H1 (cell line): ENCODE measurements around the gene KCNB1. TPM values are rescaled to one million over a fixed set of nuclear protein-coding genes. Genes with fewer than 3 reads are reported as not detected.

Source experiments
- CTCF ChIA-PET: fragments of 300-600 bp; sonication (Branson Sonifier 250); formaldehyde crosslinking; loops from one replicate; lab custom pipeline; 2021; ENCODE audit not compliant: partially characterized antibody; lab: Charles Lee
- POLR2A ChIA-PET: fragments of 300-600 bp; sonication (Branson Sonifier 250); formaldehyde crosslinking; loops from one replicate; lab custom pipeline; 2021; ENCODE audit warnings: inconsistent platforms; ENCODE audit not compliant: partially characterized antibody; lab: Charles Lee
- DNase-seq, 2 experiments: peaks; one replicate each; pipeline versions ENCODE4 v3.0.0 to v3.0.0-alpha.2; 2010 to 2022; ENCODE audit warnings: low spot score in 2 of 2, low read depth in 1 of 2, mixed read lengths in 1 of 2
- FAIRE-seq: peaks from 2 replicates; lab custom pipeline; 2011; peaks lifted over from hg19 to GRCh38; lab: Jason Lieb, UNC
- H2AFZ ChIP-seq: 2 replicates; pipeline ENCODE4 v1.8.1; 2012; ENCODE audit warnings: low read length, inconsistent platforms
- H2AK5ac ChIP-seq: 2 replicates; pipeline ENCODE4 v1.6.1; 2013; ENCODE audit warnings: low read depth, low read length
- H2BK120ac ChIP-seq: replicated peaks from 2 replicates; pipeline ENCODE3; 2013; ENCODE audit warnings: low read depth, low read length, inconsistent platforms
- H2BK12ac ChIP-seq: 2 replicates; pipeline ENCODE4 v1.6.1; 2013; ENCODE audit warnings: low read depth, low read length
- H2BK15ac ChIP-seq: 2 replicates; pipeline ENCODE4 v1.6.1; 2013; ENCODE audit warnings: low read length
- H2BK20ac ChIP-seq: 2 replicates; pipeline ENCODE4 v1.6.1; 2013; ENCODE audit warnings: low read length
- H2BK5ac ChIP-seq: 2 replicates; pipeline ENCODE4 v1.6.1; 2013; ENCODE audit warnings: low read depth, low read length
- H3K14ac ChIP-seq: 2 replicates; pipeline ENCODE4 v1.6.1; 2013; ENCODE audit warnings: inconsistent platforms; ENCODE audit not compliant: insufficient read length
- H3K18ac ChIP-seq: 2 replicates; pipeline ENCODE4 v1.6.1; 2013; ENCODE audit warnings: low read length; ENCODE audit errors: extremely low read depth
- H3K23ac ChIP-seq: 2 replicates; pipeline ENCODE4 v1.6.1; 2013; ENCODE audit warnings: inconsistent platforms; ENCODE audit not compliant: insufficient read length
- H3K23me2 ChIP-seq: 2 replicates; pipeline ENCODE4 v1.6.1; 2013; ENCODE audit warnings: low read depth, low read length
- H3K27ac ChIP-seq: 2 replicates; pipeline ENCODE4 v1.6.1; 2011; ENCODE audit warnings: low read depth, low read length, inconsistent platforms
- H3K27me3 ChIP-seq, 4 experiments: replicated peaks in 1 of 4; 1 replicate in 1 of 4; 2 replicates in 3 of 4; pipeline versions ENCODE4 v1.6.1 to v1.8.1; 2011 to 2013; ENCODE audit warnings: low read length in 3 of 4, mild to moderate bottlenecking in 3 of 4, inconsistent platforms in 2 of 4, mixed read lengths in 2 of 4, moderate library complexity in 1 of 4; ENCODE audit not compliant: control insufficient read depth in 3 of 4, insufficient read depth in 3 of 4; ENCODE audit errors: extremely low read depth in 1 of 4
- H3K36me3 ChIP-seq, 4 experiments: 2 replicates each; pipeline versions ENCODE4 v1.6.1 to v1.8.1; 2011 to 2013; ENCODE audit warnings: mild to moderate bottlenecking in 4 of 4, low read length in 3 of 4, moderate library complexity in 2 of 4, control low read depth in 1 of 4, inconsistent platforms in 1 of 4; ENCODE audit not compliant: insufficient read depth in 4 of 4, control insufficient read depth in 2 of 4
- H3K4ac ChIP-seq: replicated peaks from 2 replicates; pipeline ENCODE3; 2013; ENCODE audit warnings: low read length, low read depth, mixed read lengths, inconsistent platforms; ENCODE audit not compliant: insufficient read length
- H3K4me1 ChIP-seq, 4 experiments: replicated peaks in 1 of 4; 1 replicate in 1 of 4; 2 replicates in 3 of 4; pipeline versions ENCODE4 v1.6.1 to v1.8.1; 2011 to 2013; ENCODE audit warnings: low read length in 3 of 4, inconsistent platforms in 2 of 4, mixed read lengths in 1 of 4; ENCODE audit not compliant: insufficient read depth in 4 of 4, control insufficient read depth in 3 of 4
- H3K4me2 ChIP-seq, 2 experiments: 2 replicates each; pipeline versions ENCODE4 v1.6.1 to v1.8.1; 2011 to 2013; ENCODE audit warnings: low read depth in 2 of 2, low read length in 2 of 2, control low read depth in 1 of 2, inconsistent platforms in 1 of 2, mild to moderate bottlenecking in 1 of 2; ENCODE audit not compliant: insufficient read depth in 1 of 2
- H3K4me3 ChIP-seq, 4 experiments: fragments of 200-600, 300-600 bp in 1 of 4; sonication (generic), shearing (Covaris generic), sonication (Bioruptor Twin) in 1 of 4; 2 replicates each; pipeline versions ENCODE4 v1.5.1 to v1.8.1; 2011 to 2016; ENCODE audit warnings: low read length in 4 of 4, low read depth in 3 of 4, control low read depth in 2 of 4, inconsistent platforms in 2 of 4, mild to moderate bottlenecking in 2 of 4, mixed read lengths in 1 of 4, moderate library complexity in 1 of 4; ENCODE audit not compliant: insufficient read depth in 2 of 4; ENCODE audit errors: extremely low read depth in 1 of 4
- H3K56ac ChIP-seq: replicated peaks from 2 replicates; pipeline ENCODE3; 2013; ENCODE audit warnings: low read depth, mild to moderate bottlenecking, mixed read lengths, low read length, inconsistent platforms; ENCODE audit not compliant: insufficient read length
- H3K79me1 ChIP-seq: 2 replicates; pipeline ENCODE4 v1.6.1; 2013; ENCODE audit warnings: low read depth, low read length, control low read depth
- H3K79me2 ChIP-seq, 2 experiments: 2 replicates each; pipeline versions ENCODE4 v1.6.1 to v1.8.1; 2012 to 2013; ENCODE audit warnings: low read length in 2 of 2, mild to moderate bottlenecking in 2 of 2, inconsistent platforms in 1 of 2; ENCODE audit not compliant: insufficient read depth in 2 of 2, control insufficient read depth in 1 of 2
- H3K9ac ChIP-seq, 4 experiments: replicated peaks in 1 of 4; 1 replicate in 1 of 4; 2 replicates in 3 of 4; pipeline versions ENCODE4 v1.6.1 to v1.8.1; 2011 to 2013; ENCODE audit warnings: low read depth in 3 of 4, low read length in 3 of 4, control low read depth in 2 of 4, mild to moderate bottlenecking in 2 of 4, moderate library complexity in 2 of 4, inconsistent platforms in 1 of 4; ENCODE audit errors: extremely low read depth in 1 of 4
- H3K9me3 ChIP-seq, 2 experiments: 2 replicates each; pipeline versions ENCODE4 v1.6.1 to v1.8.1; 2012 to 2013; ENCODE audit warnings: mild to moderate bottlenecking in 2 of 2, moderate library complexity in 2 of 2, control low read depth in 1 of 2, inconsistent platforms in 1 of 2, low read depth in 1 of 2, low read length in 1 of 2, mixed read lengths in 1 of 2; ENCODE audit not compliant: insufficient read depth in 2 of 2
- H4K20me1 ChIP-seq, 2 experiments: replicated peaks in 1 of 2; 2 replicates each; pipeline versions ENCODE3 to v1.8.1; 2011 to 2013; ENCODE audit warnings: inconsistent platforms in 2 of 2, low read length in 2 of 2, mild to moderate bottlenecking in 1 of 2; ENCODE audit not compliant: insufficient read depth in 2 of 2, control insufficient read depth in 1 of 2
- H4K5ac ChIP-seq: 2 replicates; pipeline ENCODE4 v1.6.1; 2013; ENCODE audit warnings: low read length, low read depth, mixed read lengths, inconsistent platforms; ENCODE audit not compliant: insufficient read length
- H4K8ac ChIP-seq: 2 replicates; pipeline ENCODE4 v1.8.0; 2013; ENCODE audit warnings: mild to moderate bottlenecking, moderate library complexity, low read length, inconsistent platforms; ENCODE audit not compliant: insufficient read depth; ENCODE audit errors: extremely low read depth
- H4K91ac ChIP-seq: replicated peaks from 2 replicates; pipeline ENCODE3; 2013; ENCODE audit warnings: low read length, mixed read lengths, inconsistent platforms; ENCODE audit not compliant: insufficient read length
- BACH1 ChIP-seq: IDR thresholded peaks from 2 replicates; pipeline ENCODE4 v1.6.1; 2012; ENCODE audit warnings: low read length, improper control_type of control experiment
- CBX8 ChIP-seq: fragments of 300-800, 300-1000 bp; sonication (generic); IDR thresholded peaks from 2 replicates; pipeline ENCODE4 v1.7.1; 2016; ENCODE audit warnings: low read depth, low read length, borderline replicate concordance
- GABPA ChIP-seq: IDR thresholded peaks from 2 replicates; pipeline ENCODE4 v1.6.1; 2011; ENCODE audit warnings: mild to moderate bottlenecking, low read length, moderate library complexity, borderline replicate concordance; ENCODE audit not compliant: insufficient read depth
- KDM5A ChIP-seq: fragments of 200-600 bp; IDR thresholded peaks from 2 replicates; pipeline ENCODE4 v1.7.1; 2012; ENCODE audit warnings: mild to moderate bottlenecking, low read length, inconsistent platforms, mixed read lengths
- MAFK ChIP-seq: IDR thresholded peaks from 2 replicates; pipeline ENCODE4 v1.6.1; 2012; ENCODE audit warnings: low read depth, mild to moderate bottlenecking, improper control_type of control experiment, low read length
- RFX5 ChIP-seq: IDR thresholded peaks from 2 replicates; pipeline ENCODE4 v1.6.1; 2011; ENCODE audit warnings: low read depth, low read length, improper control_type of control experiment, borderline replicate concordance
- SIRT6 ChIP-seq: IDR thresholded peaks from one replicate; pipeline ENCODE4 v1.7.1; 2012; ENCODE audit warnings: low read length, inconsistent platforms
- SP1 ChIP-seq: IDR thresholded peaks from 2 replicates; pipeline ENCODE4 v1.6.1; 2011; ENCODE audit warnings: low read depth, low read length
- SRF ChIP-seq: IDR thresholded peaks from 2 replicates; pipeline ENCODE4 v1.6.1; 2011; ENCODE audit warnings: mild to moderate bottlenecking, low read depth, low read length, moderate library complexity
- TAF1 ChIP-seq: IDR thresholded peaks from 2 replicates; pipeline ENCODE4 v1.6.1; 2011; ENCODE audit warnings: mild to moderate bottlenecking, low read depth, low read length
- TCF12 ChIP-seq: IDR thresholded peaks from 2 replicates; pipeline ENCODE4 v1.6.1; 2011; ENCODE audit warnings: low read depth, mild to moderate bottlenecking, low read length
- TEAD4 ChIP-seq: IDR thresholded peaks from 2 replicates; pipeline ENCODE4 v1.6.1; 2012; ENCODE audit warnings: low read depth, low read length, inconsistent platforms, mixed read lengths
- WGBS, 2 experiments: shearing (Covaris generic) in 1 of 2; methylation state at CpG; one replicate each; pipeline versions ENCODE4 v1.1.6 to v1.1.7; 2013 to 2015; ENCODE audit warnings: low lambda C conversion rate in 2 of 2, mixed read lengths in 2 of 2, inconsistent platforms in 1 of 2, low coverage in 1 of 2, missing lambda C conversion rate in 1 of 2; ENCODE audit not compliant: insufficient replicate concordance in 2 of 2, insufficient coverage in 1 of 2, insufficient read length in 1 of 2; ENCODE audit errors: extremely low coverage in 1 of 2, missing lambda C conversion rate in 1 of 2; 5-methylcytosine and 5-hydroxymethylcytosine counted together
- polyA plus RNA-seq, 7 experiments: library from polyadenylated mRNA; depleted of rRNA in 3 of 7; stranded (reverse) in 5 of 7; unstranded in 2 of 7; fragments of >200 nt in 5 of 7; fragments of 200-250 nt in 2 of 7; gene quantifications; 1 replicate in 5 of 7; 2 replicates in 1 of 7; 4 replicates in 1 of 7; pipeline versions ENCODE4 v1.2.1 to v1.2.3, GENCODE V29; 2011 to 2013; ENCODE audit warnings: missing spikeins in 2 of 7, mixed read lengths in 2 of 7
- total RNA-seq: library from RNA; stranded (reverse); fragmentation: NEBNext Ultra II Directional; extraction: Animal tissue kit (Norgen Biotek cat#: 25700); gene quantifications from 2 replicates; pipeline ENCODE4 v1.2.1, GENCODE V29; 2021
- TF ChIP-seq, protein P1 (sequence below): IDR thresholded peaks from 2 replicates; pipeline ENCODE4 v1.6.1; 2011; ENCODE audit warnings: low read length, improper control_type of control experiment

KCNB1 gene
- total and polyA plus RNA-seq, 2 of the 8 experiments (the other 6 are each of a cell fraction or from before 2014, with no cell fraction given), result 0.58 to 0.67 TPM

DNA sequence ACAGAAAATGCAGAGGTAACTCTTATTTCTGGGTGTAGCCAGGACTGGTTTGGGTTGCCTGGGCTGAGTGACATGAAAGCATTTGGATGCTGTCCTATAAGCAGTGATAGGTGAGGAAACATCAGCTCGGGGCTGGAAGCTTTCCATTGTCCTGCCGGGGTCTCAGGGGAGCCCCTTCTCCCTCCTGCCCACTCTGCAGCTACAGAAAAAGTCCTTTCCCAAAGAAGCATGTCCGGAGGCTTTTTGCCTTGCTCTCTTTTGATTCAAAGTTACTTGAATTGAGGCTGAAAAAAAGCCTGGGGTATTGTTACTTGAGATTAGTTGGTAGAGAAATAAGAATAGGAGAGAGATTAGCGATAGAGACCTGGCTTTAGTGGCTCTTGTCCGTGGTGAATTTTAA is 113.9 kb downstream of the KCNB1 start:
- Histone ChIP-seq H2AFZ (no peak overlapping the region), H3K79me2 (no peaks in the 10 kb centered on the region), H2AK5ac (no peak overlapping the region), H4K20me1 (no peaks in the 10 kb centered on the region), H3K23me2 (no peaks in the 10 kb centered on the region; the same call in 1 of the 2 replicates), H3K4ac (no peak overlapping the region), H3K27me3 (0 out of 7 replicates have a peak, but pooled peaks cover 0 to 1% (median 0%) of the 10 kb centered on the region in 4 experiments), H4K8ac (no peak overlapping the region), H4K5ac (no peak overlapping the region), H3K9ac (no peak overlapping the region), H3K4me1 (no peaks in the 10 kb centered on the region; a peak in 1 of 7 replicates), H2BK20ac (no peak overlapping the region), H3K27ac (no peak overlapping the region), H4K91ac (no peak overlapping the region), H2BK12ac (no peak overlapping the region), H3K9me3 (no peaks in the 10 kb centered on the region), H2BK120ac (no peak overlapping the region), H3K4me3 (no peak overlapping the region), H3K79me1 (no peaks in the 10 kb centered on the region), H2BK15ac (no peak overlapping the region), H3K14ac (no peak overlapping the region), H3K23ac (no peak overlapping the region), H3K36me3 (no peaks in the 10 kb centered on the region), H3K56ac (no peak overlapping the region), H3K4me2 (no peak overlapping the region), H2BK5ac (no peak overlapping the region), H3K18ac (no peak overlapping the region)
- POLR2A ChIA-PET, result no interaction called here
- DNase-seq (no peak), FAIRE-seq (no peak)
- CTCF ChIA-PET, result interaction anchor here (0.6 to 6.7 kb wide), 9 partner anchors 10 to 173 kb away, joined by 3 to 33 read pairs (median 3); partner anchors contain the start of gene KCNB1
- WGBS, 2 experiments, result 83% methylated on average over 5 of the region's 5 CpGs; no CpG with 5 or more reads in 1 of the 2 experiments
- no peak for TF ChIP-seq SP1
- no peak for TF ChIP-seq TEAD4
- TF ChIP-seq, protein P1, sequence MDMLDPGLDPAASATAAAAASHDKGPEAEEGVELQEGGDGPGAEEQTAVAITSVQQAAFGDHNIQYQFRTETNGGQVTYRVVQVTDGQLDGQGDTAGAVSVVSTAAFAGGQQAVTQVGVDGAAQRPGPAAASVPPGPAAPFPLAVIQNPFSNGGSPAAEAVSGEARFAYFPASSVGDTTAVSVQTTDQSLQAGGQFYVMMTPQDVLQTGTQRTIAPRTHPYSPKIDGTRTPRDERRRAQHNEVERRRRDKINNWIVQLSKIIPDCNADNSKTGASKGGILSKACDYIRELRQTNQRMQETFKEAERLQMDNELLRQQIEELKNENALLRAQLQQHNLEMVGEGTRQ, result no peak
- TF ChIP-seq KDM5A, result no peak
- no peak for TF ChIP-seq SRF
- TF ChIP-seq TCF12, result no peak
- TF ChIP-seq MAFK, result no peak
- TF ChIP-seq GABPA, result no peak
- no peak for TF ChIP-seq RFX5
- TF ChIP-seq CBX8, result no peak
- no peak for TF ChIP-seq TAF1
- no peak for TF ChIP-seq BACH1
- TF ChIP-seq SIRT6, result no peak
